GM04503 (cell line): ENCODE results near the gene RACGAP1.

Source experiments
- DNase-seq: peaks from one replicate; pipeline ENCODE4 v3.0.0-alpha.2; 2012; ENCODE audit warnings: low read depth

Gene RACGAP1

GRCh38 chr12:49941556-49942511 is 83.5 kb downstream of the RACGAP1 start:
- no peak for DNase-seq

DNA sequence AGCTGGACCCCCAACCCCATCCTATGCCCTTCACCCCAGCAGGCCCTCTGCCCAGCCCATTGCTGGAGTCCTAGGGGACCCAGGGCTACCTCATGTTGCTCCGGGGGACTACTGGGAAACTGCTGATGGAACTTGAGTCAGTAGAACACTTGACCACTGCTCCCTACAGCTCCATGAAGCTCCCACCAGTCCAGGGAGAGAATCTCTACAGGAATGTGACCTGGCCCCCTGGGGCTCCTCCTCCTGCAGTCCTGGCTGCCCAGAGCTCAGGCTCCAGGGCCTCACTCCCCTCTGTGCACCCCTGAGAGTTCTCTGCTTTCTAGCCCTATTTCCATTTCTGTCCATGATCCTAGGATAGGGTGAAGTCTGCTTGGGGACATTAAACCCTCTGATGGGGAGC is 85.6 kb downstream of the RACGAP1 start:
- DNase-seq = no peak

GRCh38 chr12:49939307-49939706 is 86.0 kb downstream of the RACGAP1 start:
- no peak for DNase-seq
